Stimulated activated CD8-positive, alpha-beta memory T cell treated with anti-CD3 and anti-CD28 coated beads, Interleukin-2, amount 100 ng/mL, for 1 hour (primary cell): ENCODE results near the gene SH3BP2.

Experiments
- DNase-seq, 2 donors: peaks; one replicate each; pipeline ENCODE4 v3.0.0-alpha.2; 2020; ENCODE audit warnings: low read depth in 2 of 2

SH3BP2 gene

GRCh38 chr4:2856266-2856665 lies 63.4 kb downstream of the SH3BP2 start:
- DNase-seq = no peak

- DNase-seq = no peak
Observed at GRCh38 chr4:2857349-2857927, 64.6 kb downstream of the SH3BP2 start.

GRCh38 chr4:2858451-2859217 lies 65.7 kb downstream of the SH3BP2 start:
- DNase-seq = no peak

GRCh38 chr4:2859514-2859913 lies 66.6 kb downstream of the SH3BP2 start:
- no peak for DNase-seq

- DNase-seq = no peak
Observed at GRCh38 chr4:2860391-2861348, 67.8 kb downstream of the SH3BP2 start.

- no peak for DNase-seq
Observed at GRCh38 chr4:2861631-2862436, 68.9 kb downstream of the SH3BP2 start.

GRCh38 chr4:2862528-2862927 lies 69.6 kb downstream of the SH3BP2 start:
- DNase-seq = no peak

GRCh38 chr4:2863649-2864048 lies 70.8 kb downstream of the SH3BP2 start:
- DNase-seq = no peak

GRCh38 chr4:2865196-2865780 lies 72.4 kb downstream of the SH3BP2 start:
- no peak for DNase-seq

- no peak for DNase-seq
Observed at GRCh38 chr4:2866160-2866861, 73.4 kb downstream of the SH3BP2 start.

GRCh38 chr4:2866891-2867290 lies 74.0 kb downstream of the SH3BP2 start:
- DNase-seq = no peak

GRCh38 chr4:2867758-2868491 lies 75.0 kb downstream of the SH3BP2 start:
- DNase-seq = no peak

GRCh38 chr4:2868877-2869487 lies 76.1 kb downstream of the SH3BP2 start:
- DNase-seq = no peak

GRCh38 chr4:2869659-2870058 lies 76.8 kb downstream of the SH3BP2 start:
- no peak for DNase-seq

- DNase-seq = no peak
Observed at GRCh38 chr4:2870082-2870481, 77.2 kb downstream of the SH3BP2 start.

GRCh38 chr4:2871466-2871865 lies 78.6 kb downstream of the SH3BP2 start:
- no peak for DNase-seq

- DNase-seq = no peak
Observed at GRCh38 chr4:2871911-2872310, 79.0 kb downstream of the SH3BP2 start.

- DNase-seq = no peak
Observed at GRCh38 chr4:2873329-2873728, 80.4 kb downstream of the SH3BP2 start.

- no peak for DNase-seq
Observed at GRCh38 chr4:2874861-2875260, 82.0 kb downstream of the SH3BP2 start.
